GM21526 (cell line): ENCODE data around the gene APOBEC4.

Experiments used
- ATAC-seq: cut with Tn5 transposase; IDR thresholded peaks from one replicate; pipeline ENCODE4 v1.9.1; 2021; ENCODE audit warnings: moderate library complexity; ENCODE audit not compliant: unreplicated experiment, low FRiP score

APOBEC4 gene

DNA sequence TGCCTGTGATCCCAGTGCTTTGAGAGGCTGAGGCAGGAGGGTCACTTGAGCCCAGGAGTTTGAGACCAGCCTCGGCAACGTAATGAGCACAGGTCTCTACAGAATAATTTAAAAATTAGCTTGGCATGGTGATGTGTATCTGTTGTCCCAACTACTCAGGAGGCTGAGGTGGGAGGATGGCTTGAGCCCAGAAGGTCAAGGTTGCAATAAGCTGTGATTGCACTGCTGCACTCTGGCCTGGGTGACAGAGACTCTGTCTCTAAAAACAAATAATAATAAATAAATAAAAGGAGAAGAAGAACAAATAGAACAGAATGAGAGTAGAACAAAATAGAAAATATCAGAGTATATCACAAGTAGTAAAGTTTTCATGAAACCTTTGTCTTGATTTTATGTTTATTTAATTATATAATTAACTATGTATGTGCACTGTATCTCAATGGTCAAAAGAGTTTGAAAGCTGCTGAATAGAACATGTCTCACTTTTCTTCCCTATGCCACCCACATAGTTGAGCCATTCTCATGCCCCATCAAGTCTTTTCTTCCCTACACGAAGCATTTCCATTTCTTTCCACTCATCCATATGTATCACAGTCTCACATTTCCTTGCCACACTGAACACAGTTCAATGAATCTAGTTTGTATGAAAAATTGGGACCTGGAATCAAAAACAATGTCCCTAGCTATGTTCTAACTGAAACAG lies 22.9 kb upstream of the APOBEC4 start:
- no peak for ATAC-seq

DNA sequence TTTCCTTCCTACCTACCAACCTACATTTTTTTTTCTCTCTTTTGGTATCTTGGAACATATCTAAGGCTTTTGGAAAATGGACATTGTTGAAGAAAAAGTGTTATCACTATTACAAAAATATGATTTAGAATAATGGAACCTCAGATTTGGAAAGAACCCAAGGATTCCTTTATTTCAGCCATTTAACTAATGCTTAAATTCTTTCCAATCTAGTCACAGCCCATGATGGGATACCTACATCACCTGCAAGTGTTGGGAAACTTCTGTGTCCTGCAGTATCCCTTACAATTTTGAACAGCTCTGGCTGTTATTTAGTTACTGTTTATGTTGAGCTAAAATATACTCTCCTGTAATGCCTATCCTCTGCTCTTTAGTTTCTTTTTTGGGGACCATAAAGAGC lies 22.3 kb upstream of the APOBEC4 start:
- ATAC-seq: no peak

DNA sequence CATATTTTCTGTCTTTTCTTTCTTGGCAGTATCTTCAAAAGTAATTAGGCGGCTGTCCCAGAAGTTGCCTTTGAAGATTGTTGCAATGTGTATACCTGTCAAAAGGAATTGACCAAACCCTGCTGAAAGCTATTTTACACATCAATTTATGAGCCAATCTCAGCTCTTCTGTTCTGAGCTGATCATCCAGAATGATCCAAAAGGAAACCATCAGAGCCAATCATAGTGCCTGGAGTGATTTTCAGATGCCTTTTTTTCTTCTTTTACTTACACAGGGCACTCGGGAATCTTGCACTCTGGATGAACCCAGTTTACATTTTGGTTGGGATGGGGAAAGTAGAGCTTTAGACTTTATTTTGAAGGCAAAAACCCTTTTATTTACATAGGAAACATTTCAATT lies 21.8 kb upstream of the APOBEC4 start:
- ATAC-seq: no peak

- ATAC-seq: no peak
Observed at GRCh38 chr1:183674339-183674738, 21.2 kb upstream of the APOBEC4 start.

- no peak for ATAC-seq
Observed at GRCh38 chr1:183673605-183674323, 20.6 kb upstream of the APOBEC4 start.

DNA sequence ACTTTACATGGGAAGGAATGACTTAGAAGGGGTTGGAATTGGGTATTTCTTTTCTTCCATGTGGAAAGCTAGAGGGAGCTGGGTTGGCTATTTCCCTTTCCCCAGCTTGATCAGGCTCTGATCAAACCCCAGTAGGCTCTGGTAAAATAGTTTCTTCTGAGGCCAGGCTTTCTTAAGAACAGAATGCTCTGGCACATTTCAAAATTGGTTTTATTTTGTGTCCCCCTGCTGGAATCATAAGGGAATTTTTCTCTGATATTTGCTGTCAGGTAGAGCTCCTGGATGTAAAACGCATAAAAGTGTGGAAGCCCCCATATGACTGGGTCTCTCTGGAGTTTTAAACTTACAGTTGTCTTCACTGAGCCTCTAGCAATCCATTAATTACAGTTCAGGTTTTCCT lies 17.1 kb upstream of the APOBEC4 start:
- ATAC-seq: no peak

- ATAC-seq: no peak
Observed at GRCh38 chr1:183656355-183656754, 3.2 kb upstream of the APOBEC4 start.

DNA sequence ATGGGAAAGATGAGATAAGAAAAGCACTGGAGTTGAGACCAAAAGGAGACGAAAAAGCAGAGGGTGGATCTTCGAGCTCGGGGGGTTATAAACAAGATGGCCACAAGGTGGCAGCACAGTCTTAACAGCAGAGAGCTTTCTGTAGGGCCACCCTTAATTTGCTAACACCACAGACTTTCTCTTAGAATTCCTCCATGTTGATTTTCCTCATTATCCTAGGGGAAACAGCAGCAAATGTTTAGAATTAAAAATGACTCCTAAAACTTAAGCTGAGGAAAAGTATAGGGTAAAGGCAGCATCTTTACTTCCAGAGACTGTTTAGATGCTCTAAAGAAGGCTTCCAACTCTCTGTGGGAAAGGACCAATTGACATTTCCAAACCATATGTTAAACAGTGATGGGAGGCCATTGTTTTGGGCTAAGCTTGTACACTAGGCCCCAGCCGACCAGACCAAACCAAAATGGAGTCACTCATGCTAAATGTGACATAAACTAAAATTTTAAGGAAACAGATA lies 2.5 kb upstream of the APOBEC4 start:
- peak; percentile 69 for ATAC-seq

- no peak for ATAC-seq
Observed at GRCh38 chr1:183654706-183655105, 1.6 kb upstream of the APOBEC4 start.

- no peak for ATAC-seq
Observed at GRCh38 chr1:183653876-183654451, 848 bp upstream of the APOBEC4 start.

- ATAC-seq: no peak
Observed at GRCh38 chr1:183653462-183653794, 312 bp upstream of the APOBEC4 start.

GRCh38 chr1:183652107-183652506 lies 1.0 kb downstream of the APOBEC4 start:
- ATAC-seq: no peak

GRCh38 chr1:183651612-183652011 lies 1.5 kb downstream of the APOBEC4 start:
- ATAC-seq: no peak

DNA sequence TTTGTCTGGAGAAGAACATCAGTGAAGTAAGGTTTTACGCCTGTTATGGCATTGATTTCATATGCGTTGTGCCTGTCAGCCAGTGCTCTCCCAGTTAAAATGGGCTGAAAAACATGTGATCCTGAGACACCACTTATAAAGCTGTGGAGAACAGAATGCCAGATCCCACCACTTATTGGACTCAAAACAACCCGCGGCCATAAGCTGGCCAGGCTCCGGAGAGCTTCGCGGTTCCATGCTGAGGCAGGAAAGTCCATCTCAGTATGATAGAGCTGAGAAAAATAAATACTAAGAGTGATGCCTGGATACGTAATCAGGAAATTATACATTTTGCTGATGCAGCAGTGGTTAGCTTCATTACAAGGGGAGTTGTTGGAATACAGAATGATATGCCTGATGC lies 5.1 kb downstream of the APOBEC4 start:
- ATAC-seq: no peak

GRCh38 chr1:183646776-183647175 lies 6.3 kb downstream of the APOBEC4 start:
- ATAC-seq: no peak

DNA sequence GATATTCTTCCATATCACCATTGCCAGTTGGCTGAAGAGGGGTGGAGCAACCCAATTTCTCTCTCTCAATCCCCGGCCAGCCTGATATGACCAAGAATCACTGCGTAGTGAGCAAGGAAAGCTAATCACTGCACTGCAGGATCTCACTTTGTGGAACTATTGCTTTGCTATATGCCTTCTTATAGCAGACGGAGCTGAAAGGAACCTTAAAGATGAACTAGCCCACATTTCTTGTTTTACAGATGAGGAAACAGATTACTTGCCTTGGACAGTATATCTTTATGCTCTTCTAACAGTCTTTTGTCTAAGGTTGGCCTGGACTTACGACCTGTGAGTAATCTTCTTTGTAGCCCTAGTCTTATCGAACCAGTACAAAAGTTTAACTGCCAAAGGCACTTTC lies 7.6 kb downstream of the APOBEC4 start:
- ATAC-seq: no peak

GRCh38 chr1:183642166-183642565 lies 10.9 kb downstream of the APOBEC4 start:
- no peak for ATAC-seq

DNA sequence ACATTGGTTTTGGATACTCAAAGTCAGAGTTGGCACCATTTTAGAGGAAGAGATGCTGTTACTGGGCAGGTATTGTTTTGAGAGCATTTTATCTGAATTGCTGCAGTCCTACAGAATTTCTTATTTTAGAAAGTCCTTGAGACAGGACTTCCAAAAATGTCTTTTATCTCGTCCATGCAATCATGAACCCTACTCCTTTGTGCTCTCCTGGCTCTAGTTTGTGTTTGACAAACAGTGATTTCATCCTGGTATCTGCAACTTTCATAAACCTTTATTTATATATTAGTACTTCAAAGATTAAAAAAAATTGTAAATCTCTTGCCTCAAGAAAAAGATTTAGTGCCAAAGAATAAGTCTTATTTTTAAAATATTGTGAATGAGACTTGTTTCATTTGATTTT lies 12.9 kb downstream of the APOBEC4 start:
- no peak for ATAC-seq

GRCh38 chr1:183638649-183639387 lies 14.3 kb downstream of the APOBEC4 start:
- no peak for ATAC-seq

DNA sequence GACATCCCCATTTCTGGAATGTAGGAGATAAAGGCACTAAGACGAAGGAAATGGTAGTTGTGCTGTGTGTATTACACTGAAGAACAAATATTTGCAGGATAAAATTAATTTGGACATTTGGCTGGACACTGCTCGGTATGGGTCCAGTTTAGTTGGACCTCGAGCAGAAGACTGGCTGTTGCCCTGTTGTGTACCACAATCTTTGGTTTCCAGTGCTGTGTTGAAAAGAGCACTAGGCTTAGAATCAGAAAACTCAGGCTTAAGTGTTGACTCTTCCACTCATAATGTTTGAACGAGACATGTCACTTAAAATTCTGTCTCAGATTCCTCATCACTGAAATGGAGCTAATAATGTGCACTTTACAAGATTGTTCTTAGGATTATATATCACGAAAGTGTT lies 16.3 kb downstream of the APOBEC4 start:
- ATAC-seq: no peak

- ATAC-seq: no peak
Observed at GRCh38 chr1:183636334-183636682, 16.8 kb downstream of the APOBEC4 start.
